DND-41 (cell line): ENCODE results near the gene ZMYND10.

Source experiments
- EZH2 ChIP-seq: IDR thresholded peaks from 3 replicates; pipeline ENCODE4 v1.6.1; 2012; ENCODE audit warnings: borderline replicate concordance, low read depth, mild to moderate bottlenecking, moderate library complexity, low read length, inconsistent platforms; ENCODE audit not compliant: severe bottlenecking
- TF ChIP-seq, protein P1 (sequence below): IDR thresholded peaks from 2 replicates; pipeline ENCODE4 v1.5.1; 2012; ENCODE audit warnings: borderline replicate concordance, low read length, moderate library complexity, mild to moderate bottlenecking; ENCODE audit not compliant: poor library complexity, severe bottlenecking; ENCODE audit errors: extremely low read depth

DNA sequence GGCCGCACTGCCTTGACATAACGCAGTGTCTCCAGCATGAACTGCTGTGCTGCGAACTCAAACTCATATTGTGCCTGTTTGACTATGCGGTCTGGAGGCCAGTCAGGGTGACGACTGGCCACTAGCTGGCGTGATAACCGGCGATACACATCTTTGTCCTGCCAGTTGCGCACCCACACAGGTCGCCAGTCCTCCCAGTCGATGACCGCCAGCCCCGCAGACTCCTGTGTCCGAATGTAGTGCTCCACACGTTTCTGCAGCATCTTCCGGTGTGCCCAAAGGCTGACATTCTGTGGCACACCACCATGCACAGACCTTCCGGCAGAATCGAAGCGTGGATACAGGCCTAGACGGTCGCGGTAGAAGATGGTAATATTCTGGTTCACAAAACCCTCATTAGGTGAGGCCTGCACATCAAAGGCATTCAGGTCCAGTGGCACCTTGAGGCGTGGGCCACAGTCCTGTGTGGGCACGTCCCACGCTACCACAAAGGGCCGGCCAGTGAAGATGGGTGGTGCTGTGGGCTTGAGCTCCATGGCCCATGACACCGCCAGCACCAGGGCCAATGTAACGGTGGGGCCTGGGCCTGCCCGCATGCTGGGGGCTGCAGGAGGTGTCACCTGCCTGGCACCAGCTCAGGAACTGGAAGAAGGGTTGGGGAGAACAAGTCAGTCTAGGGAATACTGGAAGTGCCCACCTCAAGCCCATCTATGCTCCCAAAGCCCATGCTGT is 25.5 kb downstream of the ZMYND10 start:
- TF ChIP-seq, protein P1, sequence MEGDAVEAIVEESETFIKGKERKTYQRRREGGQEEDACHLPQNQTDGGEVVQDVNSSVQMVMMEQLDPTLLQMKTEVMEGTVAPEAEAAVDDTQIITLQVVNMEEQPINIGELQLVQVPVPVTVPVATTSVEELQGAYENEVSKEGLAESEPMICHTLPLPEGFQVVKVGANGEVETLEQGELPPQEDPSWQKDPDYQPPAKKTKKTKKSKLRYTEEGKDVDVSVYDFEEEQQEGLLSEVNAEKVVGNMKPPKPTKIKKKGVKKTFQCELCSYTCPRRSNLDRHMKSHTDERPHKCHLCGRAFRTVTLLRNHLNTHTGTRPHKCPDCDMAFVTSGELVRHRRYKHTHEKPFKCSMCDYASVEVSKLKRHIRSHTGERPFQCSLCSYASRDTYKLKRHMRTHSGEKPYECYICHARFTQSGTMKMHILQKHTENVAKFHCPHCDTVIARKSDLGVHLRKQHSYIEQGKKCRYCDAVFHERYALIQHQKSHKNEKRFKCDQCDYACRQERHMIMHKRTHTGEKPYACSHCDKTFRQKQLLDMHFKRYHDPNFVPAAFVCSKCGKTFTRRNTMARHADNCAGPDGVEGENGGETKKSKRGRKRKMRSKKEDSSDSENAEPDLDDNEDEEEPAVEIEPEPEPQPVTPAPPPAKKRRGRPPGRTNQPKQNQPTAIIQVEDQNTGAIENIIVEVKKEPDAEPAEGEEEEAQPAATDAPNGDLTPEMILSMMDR = no peak
- TF ChIP-seq EZH2 = no peak
